K562 (cell line): ENCODE measurements around the gene USP48. TPM values are rescaled to one million over a fixed set of nuclear protein-coding genes. Genes with fewer than 3 reads are reported as not detected.

Source experiments
- BRCA1 ChIP-seq, 2 experiments: fragments of 450-650 bp in 1 of 2; sonication (generic) in 1 of 2; formaldehyde crosslinking in 1 of 2; IDR thresholded peaks; 2 replicates each; pipeline versions ENCODE4 v1.5.0 to v1.6.1; 2017 to 2020; ENCODE audit warnings: mild to moderate bottlenecking in 1 of 2, missing genetic modification reagents in 1 of 2
- CREM ChIP-seq: IDR thresholded peaks from 2 replicates; pipeline ENCODE4 v1.6.1; 2014; ENCODE audit warnings: antibody characterized with exemption, low read depth
- MGA ChIP-seq: fragments of 450-650 bp; IDR thresholded peaks from 2 replicates; pipeline ENCODE4 v1.6.1; 2016; ENCODE audit warnings: mild to moderate bottlenecking, moderate library complexity
- POLR2H ChIP-seq: IDR thresholded peaks from 2 replicates; pipeline ENCODE4 v1.6.1; 2016; ENCODE audit warnings: missing genetic modification characterization, low read depth, mild to moderate bottlenecking, control low read depth, missing compliant biosample characterization, moderate library complexity
- SRF ChIP-seq, 2 experiments: fragments of 250-450, 450-650 bp in 1 of 2; sonication (Bioruptor Pico) in 1 of 2; sonication (generic) in 1 of 2; formaldehyde crosslinking; IDR thresholded peaks; 2 replicates each; pipeline versions ENCODE4 v1.5.0 to v1.5.1; 2020 to 2022; ENCODE audit warnings: mild to moderate bottlenecking in 1 of 2, missing genetic modification reagents in 1 of 2
- polyA plus RNA-seq, 8 experiments: library from polyadenylated mRNA; depleted of rRNA in 4 of 8; stranded (reverse) in 5 of 8; unstranded in 3 of 8; fragments of >200 nt; fragmentation: Nextera tagmentation in 2 of 8; fragmentation: Illumina TruSeq in 1 of 8; extraction: Ambion mirVana in 2 of 8; extraction: Trizol in 1 of 8; gene quantifications; 2 replicates each; pipeline versions ENCODE4 v1.2.1 to v1.2.3, GENCODE V29; 2011 to 2014; ENCODE audit warnings: inconsistent platforms in 1 of 8, missing spikeins in 1 of 8
- total RNA-seq, 7 experiments: library from RNA; depleted of rRNA in 6 of 7; stranded (reverse); fragments of >200 nt in 6 of 7; fragmentation: Illumina TruSeq in 2 of 7; extraction: Trizol in 2 of 7; gene quantifications; 2 replicates each; pipeline versions ENCODE4 v1.2.1 to v1.2.3, GENCODE V29; 2011 to 2021; ENCODE audit warnings: low replicate concordance in 1 of 7

Gene USP48
- total and polyA plus RNA-seq, 9 of the 15 experiments (the other 6 are each of a cell fraction or from before 2014, with no cell fraction given), result 23.3 to 123 (median 106) TPM

DNA sequence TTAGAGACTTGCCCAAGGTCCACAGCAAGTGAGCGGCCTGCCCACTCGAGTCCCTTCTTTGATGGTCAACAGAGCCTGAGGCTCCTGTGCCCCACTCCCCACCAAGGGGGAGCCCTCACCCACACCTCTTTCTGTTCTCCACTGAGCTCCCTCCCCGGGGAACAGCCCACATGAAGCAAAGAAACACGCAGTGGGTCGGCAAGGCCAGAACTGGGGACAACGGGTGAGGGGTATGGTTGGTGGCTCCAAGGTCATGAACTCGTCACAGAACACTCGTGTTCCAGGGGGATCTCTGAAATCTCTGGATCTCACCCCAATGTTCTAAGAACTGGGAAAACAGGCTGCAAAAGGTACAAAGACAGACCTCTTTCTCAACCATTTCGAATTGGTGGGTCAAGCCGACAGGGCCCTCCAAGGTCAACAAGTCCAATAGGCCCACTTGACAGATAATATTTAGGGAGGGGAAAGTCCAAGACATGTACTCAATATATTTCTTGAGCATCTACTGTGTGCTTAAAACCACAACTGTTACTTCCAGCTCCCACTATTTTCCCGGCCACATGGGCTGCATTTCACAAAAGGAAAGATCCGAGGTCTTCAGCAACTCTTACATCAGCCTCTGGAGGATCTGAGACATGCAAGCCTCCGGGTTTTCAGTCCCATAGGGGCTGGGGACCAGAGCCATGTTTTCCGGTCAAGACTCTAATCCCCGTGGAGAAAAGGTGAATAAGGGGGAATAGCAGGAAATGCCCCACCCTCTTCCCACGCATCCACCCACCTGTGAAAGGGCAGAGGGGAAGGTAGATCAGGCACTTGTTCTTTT lies 112.7 kb downstream of the USP48 start (continued):
- TF ChIP-seq MGA (no peak), POLR2H (tag) (no peak), BRCA1 (IDR thresholded peaks at IDR 0.05) (no peak), BRCA1 (CRISPR knock-in tag; IDR thresholded peaks at IDR 0.05) (no peak), SRF (CRISPR knock-in tag; IDR thresholded peaks at IDR 0.05) (0 out of 4 replicates have a peak, but pooled peaks of 1 of the 2 experiments have one; percentile 32), CREM (no peak)
